Nephron (organoid): ENCODE data around the gene ADORA2A.

ENCODE experiments used
- H3K27ac Mint-ChIP-seq, 3 experiments: 2 replicates each; pipeline ENCODE4 v1.8.0; 2020; ENCODE audit warnings: mixed read lengths in 3 of 3, mild to moderate bottlenecking in 2 of 3, moderate library complexity in 1 of 3
- H3K27me3 Mint-ChIP-seq: 2 replicates; pipeline ENCODE4 v1.8.0; 2021; ENCODE audit warnings: low read depth, mild to moderate bottlenecking, moderate library complexity, mixed read lengths
- H3K36me3 Mint-ChIP-seq: 2 replicates; pipeline ENCODE4 v1.8.0; 2020; ENCODE audit warnings: low read depth, mixed read lengths
- H3K4me1 Mint-ChIP-seq: 2 replicates; pipeline ENCODE4 v1.8.0; 2020; ENCODE audit warnings: mixed read lengths
- H3K4me3 Mint-ChIP-seq, 3 experiments: 2 replicates each; pipeline ENCODE4 v1.8.0; 2020; ENCODE audit warnings: mild to moderate bottlenecking in 3 of 3, mixed read lengths in 3 of 3, moderate library complexity in 2 of 3
- H3K9me3 Mint-ChIP-seq: 2 replicates; pipeline ENCODE4 v1.8.0; 2020; ENCODE audit warnings: mixed read lengths
- CTCF ChIP-seq, 3 experiments: fragments of 200-600 bp; sonication (generic); IDR thresholded peaks; one replicate each; pipeline ENCODE4 v1.5.0; 2021; ENCODE audit warnings: antibody characterized with exemption in 3 of 3; ENCODE audit not compliant: unreplicated experiment in 3 of 3

ADORA2A gene

DNA sequence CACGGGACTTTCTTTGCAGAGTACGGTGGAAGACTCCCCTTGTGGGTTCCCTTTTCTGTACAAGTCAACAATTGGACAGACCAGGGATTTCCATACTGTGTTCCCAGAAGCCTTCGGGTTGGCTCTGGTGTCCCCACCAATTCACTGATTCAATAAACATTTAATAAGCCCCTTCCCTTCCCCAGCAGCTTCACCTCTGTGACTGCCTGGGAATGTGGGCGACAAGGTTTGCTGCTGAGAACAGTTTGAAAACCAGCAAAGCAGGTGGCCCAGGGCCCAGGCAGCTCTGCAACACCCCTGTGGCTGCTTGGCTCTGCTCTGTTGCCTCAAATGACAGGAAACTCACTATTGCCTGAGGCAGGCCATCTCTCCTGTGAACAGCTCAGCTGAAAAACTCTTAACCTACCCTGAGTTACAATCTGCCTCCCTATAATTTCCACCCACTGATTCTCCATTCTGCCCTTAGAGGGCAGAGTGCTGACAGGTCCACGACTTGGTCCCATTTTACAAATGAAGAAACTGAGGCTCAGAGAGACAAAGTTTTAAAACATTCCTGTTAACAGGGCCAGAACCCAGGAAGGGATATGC lies 10.4 kb downstream of the ADORA2A start:
- Mint-ChIP-seq H3K4me1 (peaks cover 26% of the 10 kb centered on the region), H3K36me3 (no peaks in the 10 kb centered on the region), H3K27me3 (peaks cover 5% of the 10 kb centered on the region), H3K27ac (peak overlapping the region in 2 of 3 experiments; percentile 19 to 37), H3K4me3 (no peak overlapping the region), H3K9me3 (no peaks in the 10 kb centered on the region)
- TF ChIP-seq CTCF (IDR thresholded peaks at IDR 0.05; ENCODE audit: unreplicated experiment in 3 of 3), result no peak

DNA sequence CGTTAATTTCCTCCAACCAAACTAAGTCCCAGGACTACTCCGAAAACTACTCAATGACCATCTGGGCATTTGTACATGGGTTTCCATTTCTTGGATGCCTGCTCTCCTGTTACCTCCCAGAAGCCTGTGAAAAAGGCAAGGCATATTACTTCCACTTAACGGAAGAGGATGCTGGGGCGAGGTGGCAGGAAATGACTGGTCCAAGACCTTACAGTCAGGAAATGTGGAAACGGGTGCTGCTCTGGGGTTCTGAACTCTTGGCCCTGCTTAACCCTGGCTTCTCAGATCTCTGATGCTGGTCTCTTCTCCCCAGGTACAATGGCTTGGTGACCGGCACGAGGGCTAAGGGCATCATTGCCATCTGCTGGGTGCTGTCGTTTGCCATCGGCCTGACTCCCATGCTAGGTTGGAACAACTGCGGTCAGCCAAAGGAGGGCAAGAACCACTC lies 12.9 kb downstream of the ADORA2A start:
- Mint-ChIP-seq H3K27me3 (peaks cover 10% of the 10 kb centered on the region), H3K9me3 (no peaks in the 10 kb centered on the region), H3K27ac (no peak overlapping the region), H3K36me3 (no peaks in the 10 kb centered on the region), H3K4me1 (peaks cover 17% of the 10 kb centered on the region), H3K4me3 (no peak overlapping the region)
- no peak for TF ChIP-seq CTCF (IDR thresholded peaks at IDR 0.05; ENCODE audit: unreplicated experiment in 3 of 3)

DNA sequence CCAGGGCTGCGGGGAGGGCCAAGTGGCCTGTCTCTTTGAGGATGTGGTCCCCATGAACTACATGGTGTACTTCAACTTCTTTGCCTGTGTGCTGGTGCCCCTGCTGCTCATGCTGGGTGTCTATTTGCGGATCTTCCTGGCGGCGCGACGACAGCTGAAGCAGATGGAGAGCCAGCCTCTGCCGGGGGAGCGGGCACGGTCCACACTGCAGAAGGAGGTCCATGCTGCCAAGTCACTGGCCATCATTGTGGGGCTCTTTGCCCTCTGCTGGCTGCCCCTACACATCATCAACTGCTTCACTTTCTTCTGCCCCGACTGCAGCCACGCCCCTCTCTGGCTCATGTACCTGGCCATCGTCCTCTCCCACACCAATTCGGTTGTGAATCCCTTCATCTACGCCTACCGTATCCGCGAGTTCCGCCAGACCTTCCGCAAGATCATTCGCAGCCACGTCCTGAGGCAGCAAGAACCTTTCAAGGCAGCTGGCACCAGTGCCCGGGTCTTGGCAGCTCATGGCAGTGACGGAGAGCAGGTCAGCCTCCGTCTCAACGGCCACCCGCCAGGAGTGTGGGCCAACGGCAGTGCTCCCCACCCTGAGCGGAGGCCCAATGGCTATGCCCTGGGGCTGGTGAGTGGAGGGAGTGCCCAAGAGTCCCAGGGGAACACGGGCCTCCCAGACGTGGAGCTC lies 13.5 kb downstream of the ADORA2A start:
- no peak overlapping the region for H3K4me3 Mint-ChIP-seq
- no peaks in the 10 kb centered on the region for H3K36me3 Mint-ChIP-seq
- H3K27ac Mint-ChIP-seq, result no peak overlapping the region
- no peak for TF ChIP-seq CTCF (IDR thresholded peaks at IDR 0.05; ENCODE audit: unreplicated experiment in 3 of 3)
- H3K27me3 Mint-ChIP-seq, result peaks cover 10% of the 10 kb centered on the region
- no peaks in the 10 kb centered on the region for H3K9me3 Mint-ChIP-seq
- H3K4me1 Mint-ChIP-seq, result peaks cover 14% of the 10 kb centered on the region

DNA sequence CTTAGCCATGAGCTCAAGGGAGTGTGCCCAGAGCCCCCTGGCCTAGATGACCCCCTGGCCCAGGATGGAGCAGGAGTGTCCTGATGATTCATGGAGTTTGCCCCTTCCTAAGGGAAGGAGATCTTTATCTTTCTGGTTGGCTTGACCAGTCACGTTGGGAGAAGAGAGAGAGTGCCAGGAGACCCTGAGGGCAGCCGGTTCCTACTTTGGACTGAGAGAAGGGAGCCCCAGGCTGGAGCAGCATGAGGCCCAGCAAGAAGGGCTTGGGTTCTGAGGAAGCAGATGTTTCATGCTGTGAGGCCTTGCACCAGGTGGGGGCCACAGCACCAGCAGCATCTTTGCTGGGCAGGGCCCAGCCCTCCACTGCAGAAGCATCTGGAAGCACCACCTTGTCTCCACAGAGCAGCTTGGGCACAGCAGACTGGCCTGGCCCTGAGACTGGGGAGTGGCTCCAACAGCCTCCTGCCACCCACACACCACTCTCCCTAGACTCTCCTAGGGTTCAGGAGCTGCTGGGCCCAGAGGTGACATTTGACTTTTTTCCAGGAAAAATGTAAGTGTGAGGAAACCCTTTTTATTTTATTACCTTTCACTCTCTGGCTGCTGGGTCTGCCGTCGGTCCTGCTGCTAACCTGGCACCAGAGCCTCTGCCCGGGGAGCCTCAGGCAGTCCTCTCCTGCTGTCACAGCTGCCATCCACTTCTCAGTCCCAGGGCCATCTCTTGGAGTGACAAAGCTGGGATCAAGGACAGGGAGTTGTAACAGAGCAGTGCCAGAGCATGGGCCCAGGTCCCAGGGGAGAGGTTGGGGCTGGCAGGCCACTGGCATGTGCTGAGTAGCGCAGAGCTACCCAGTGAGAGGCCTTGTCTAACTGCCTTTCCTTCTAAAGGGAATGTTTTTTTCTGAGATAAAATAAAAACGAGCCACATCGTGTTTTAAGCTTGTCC lies 14.3 kb downstream of the ADORA2A start:
- Mint-ChIP-seq H3K9me3 (no peaks in the 10 kb centered on the region), H3K36me3 (no peaks in the 10 kb centered on the region), H3K27me3 (peaks cover 5% of the 10 kb centered on the region), H3K4me1 (peaks cover 20% of the 10 kb centered on the region), H3K27ac (no peak overlapping the region), H3K4me3 (no peak overlapping the region)
- TF ChIP-seq CTCF (IDR thresholded peaks at IDR 0.05; ENCODE audit: unreplicated experiment in 3 of 3), result no peak

GRCh38 chr22:24442352-24442744 lies 14.9 kb downstream of the ADORA2A start:
- H3K4me1 Mint-ChIP-seq, result peaks cover 22% of the 10 kb centered on the region
- H3K27ac Mint-ChIP-seq, result peak overlapping the region in 1 of 3 experiments; percentile 16
- H3K27me3 Mint-ChIP-seq, result peaks cover 5% of the 10 kb centered on the region
- no peak for TF ChIP-seq CTCF (IDR thresholded peaks at IDR 0.05; ENCODE audit: unreplicated experiment in 3 of 3)
- no peak overlapping the region for H3K4me3 Mint-ChIP-seq
- no peaks in the 10 kb centered on the region for H3K9me3 Mint-ChIP-seq
- H3K36me3 Mint-ChIP-seq, result no peaks in the 10 kb centered on the region
